ENCODE data around the gene TTC13.
"Not testable (repeated sequence)": the region's sequence is repeated elsewhere in the genome, so short reads cannot be mapped to it uniquely, and the experiment has no call there.

Gene TTC13

GRCh38 chr1:230978491-230979388, at the start of gene TTC13, which contains the start of gene ARV1:
TTC13 (minus strand) TSS chr1:230978861; CDS start chr1:230978830, 31 bp downstream.
ARV1 (plus strand) TSS chr1:230979094; CDS start chr1:230979106, 12 bp downstream.
- peak; percentile 99 for DNase-seq

GRCh38 chr1:231027971-231028370, 49.3 kb upstream of the TTC13 start:
- no peak for DNase-seq

- no peak for DNase-seq
These were observed 48.7 kb upstream of the TTC13 start for GRCh38 chr1:231027136-231027925.

- no peak for DNase-seq
These were observed 47.9 kb upstream of the TTC13 start for GRCh38 chr1:231026576-231026975.

GRCh38 chr1:231023150-231023549, 44.5 kb upstream of the TTC13 start:
- no peak for DNase-seq

GRCh38 chr1:231022543-231022942, 43.9 kb upstream of the TTC13 start:
- not testable (repeated sequence) for DNase-seq

- no peak for DNase-seq
These were observed 42.9 kb upstream of the TTC13 start for GRCh38 chr1:231021540-231022031.

- no peak for DNase-seq
These were observed 42.2 kb upstream of the TTC13 start for GRCh38 chr1:231020816-231021215.

GRCh38 chr1:231020139-231020601, 41.5 kb upstream of the TTC13 start:
- no peak for DNase-seq

- DNase-seq = no peak
These were observed 41.0 kb upstream of the TTC13 start for GRCh38 chr1:231019711-231020110.

GRCh38 chr1:231016966-231017365, 38.3 kb upstream of the TTC13 start:
- DNase-seq = no peak

GRCh38 chr1:231016234-231016633, 37.6 kb upstream of the TTC13 start:
- peak; percentile 7 for DNase-seq

GRCh38 chr1:231013391-231014015, 34.8 kb upstream of the TTC13 start:
- no peak for DNase-seq

- DNase-seq = no peak
These were observed 33.3 kb upstream of the TTC13 start for GRCh38 chr1:231011963-231012362.

GRCh38 chr1:231011360-231011759, 32.7 kb upstream of the TTC13 start:
- no peak for DNase-seq

GRCh38 chr1:231007535-231007934, 28.9 kb upstream of the TTC13 start:
- DNase-seq = not testable (repeated sequence)

GRCh38 chr1:231001892-231002291, 23.2 kb upstream of the TTC13 start:
- no peak for DNase-seq

- no peak for DNase-seq
These were observed 22.0 kb upstream of the TTC13 start for GRCh38 chr1:231000639-231001038.

- DNase-seq = no peak
These were observed 21.5 kb upstream of the TTC13 start for GRCh38 chr1:231000201-231000600.

GRCh38 chr1:230994860-230995259, 16.2 kb upstream of the TTC13 start:
- no peak for DNase-seq

GRCh38 chr1:230992100-230992774, 13.6 kb upstream of the TTC13 start:
- no peak for DNase-seq

- no peak for DNase-seq
These were observed 8.8 kb upstream of the TTC13 start for GRCh38 chr1:230987448-230987847.

Measured in NCI-H2171 treated with DMSO at 0.1 percent for 48 hours (cell line).